Gastroesophageal sphincter (tissue), 4 donors: ENCODE results near the gene CTNNA2. TPM values are rescaled to one million over a fixed set of nuclear protein-coding genes. Genes with fewer than 3 reads are reported as not detected.

Experiments used
- ATAC-seq: fragments of 150-250 bp; one replicate; pipeline ENCODE4 v1.9.1; 2016; ENCODE audit warnings: mild to moderate bottlenecking, moderate library complexity
- H3K27ac ChIP-seq, 4 donors: fragments of 200-600 bp; sonication (generic) in 3 of 4; 1 replicate in 3 of 4; 2 replicates in 1 of 4; pipeline ENCODE4 v1.5.1; 2016 to 2019
- H3K27me3 ChIP-seq: fragments of 200-600 bp; sonication (generic); one replicate; pipeline ENCODE4 v1.5.1; 2019
- H3K36me3 ChIP-seq, 2 donors: fragments of 200-600 bp; sonication (generic); one replicate each; pipeline ENCODE4 v1.5.1; 2019; ENCODE audit warnings: control low read depth in 1 of 2
- H3K4me1 ChIP-seq, 3 donors: fragments of 200-600 bp; sonication (generic); 1 replicate in 2 of 3; 2 replicates in 1 of 3; pipeline ENCODE4 v1.5.1; 2016 to 2019; ENCODE audit warnings: control low read depth in 2 of 3
- H3K4me3 ChIP-seq, 2 donors: fragments of 200-600 bp; sonication (generic); one replicate each; pipeline ENCODE4 v1.5.1; 2019; ENCODE audit warnings: mild to moderate bottlenecking in 1 of 2, moderate library complexity in 1 of 2
- H3K9me3 ChIP-seq, 3 donors: fragments of 200-600 bp; sonication (generic); one replicate each; pipeline ENCODE4 v1.5.1; 2017 to 2019; ENCODE audit warnings: control low read depth in 2 of 3
- EP300 ChIP-seq: sonication (generic); formaldehyde crosslinking; IDR thresholded peaks from one replicate; pipeline ENCODE4 v1.6.1; 2017; ENCODE audit warnings: antibody characterized with exemption, mild to moderate bottlenecking
- POLR2A ChIP-seq, 2 donors: fragments of 450-650 bp; IDR thresholded peaks; one replicate each; pipeline ENCODE4 v1.6.1; 2017; ENCODE audit warnings: antibody characterized with exemption in 2 of 2, mild to moderate bottlenecking in 2 of 2, moderate library complexity in 1 of 2
- POLR2AphosphoS5 ChIP-seq: sonication (generic); formaldehyde crosslinking; IDR thresholded peaks from one replicate; pipeline ENCODE4 v1.6.1; 2017; ENCODE audit warnings: antibody characterized with exemption
- WGBS, 2 donors: methylation state at CpG; one replicate each; pipeline ENCODE4 v1.1.5; 2018; ENCODE audit warnings: low coverage in 1 of 2; 5-methylcytosine and 5-hydroxymethylcytosine counted together
- total RNA-seq, 4 donors: library from RNA; depleted of rRNA; stranded (reverse); fragments of >200 nt; gene quantifications; one replicate each; pipeline ENCODE4 v1.1.0, GENCODE V29; 2016
- TF ChIP-seq, protein P1 (sequence below), 4 experiments: fragments of 200-600 bp in 2 of 4; fragments of 450-650 bp in 2 of 4; sonication (generic) in 1 of 4; IDR thresholded peaks; one replicate each; pipeline ENCODE4 v1.5.1; 2017 to 2019; ENCODE audit warnings: antibody characterized with exemption in 4 of 4, mild to moderate bottlenecking in 2 of 4, moderate library complexity in 2 of 4

CTNNA2 gene
- total RNA-seq, 4 donors from 2014 or later: 0.15 to 4.2 (median 0.68) TPM

DNA sequence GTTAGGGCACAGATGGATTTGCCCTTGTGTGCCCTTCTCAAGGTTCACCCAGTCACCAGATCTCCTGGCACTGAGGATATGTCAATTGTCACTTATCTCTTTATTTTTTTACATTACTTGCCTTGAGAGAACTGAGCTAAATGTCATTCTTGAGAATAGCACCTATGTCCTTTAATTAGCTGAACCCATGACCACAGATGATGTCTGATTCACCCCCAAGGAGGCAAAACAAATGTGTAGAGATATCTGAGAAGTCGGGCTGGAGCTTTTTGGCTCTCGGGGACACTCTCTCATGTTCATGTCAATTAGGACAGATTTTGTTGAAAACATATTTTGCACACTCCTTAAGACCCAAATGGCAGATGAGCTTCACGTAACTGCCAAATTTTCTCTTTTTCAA lies 963.1 kb downstream of the CTNNA2 start:
- H3K4me1 ChIP-seq: no peaks in the 10 kb centered on the region
- WGBS, 2 donors: 63 to 68% methylated on average over 3 of the region's 3 CpGs
- H3K27ac ChIP-seq: no peak overlapping the region
- no peak overlapping the region for H3K4me3 ChIP-seq
- no peak for ATAC-seq
- no peaks in the 10 kb centered on the region for H3K36me3 ChIP-seq
- H3K27me3 ChIP-seq: no peaks in the 10 kb centered on the region
- H3K9me3 ChIP-seq: peaks cover 0 to 2% (median 0%) of the 10 kb centered on the region in 3 donors
- TF ChIP-seq, protein P1, sequence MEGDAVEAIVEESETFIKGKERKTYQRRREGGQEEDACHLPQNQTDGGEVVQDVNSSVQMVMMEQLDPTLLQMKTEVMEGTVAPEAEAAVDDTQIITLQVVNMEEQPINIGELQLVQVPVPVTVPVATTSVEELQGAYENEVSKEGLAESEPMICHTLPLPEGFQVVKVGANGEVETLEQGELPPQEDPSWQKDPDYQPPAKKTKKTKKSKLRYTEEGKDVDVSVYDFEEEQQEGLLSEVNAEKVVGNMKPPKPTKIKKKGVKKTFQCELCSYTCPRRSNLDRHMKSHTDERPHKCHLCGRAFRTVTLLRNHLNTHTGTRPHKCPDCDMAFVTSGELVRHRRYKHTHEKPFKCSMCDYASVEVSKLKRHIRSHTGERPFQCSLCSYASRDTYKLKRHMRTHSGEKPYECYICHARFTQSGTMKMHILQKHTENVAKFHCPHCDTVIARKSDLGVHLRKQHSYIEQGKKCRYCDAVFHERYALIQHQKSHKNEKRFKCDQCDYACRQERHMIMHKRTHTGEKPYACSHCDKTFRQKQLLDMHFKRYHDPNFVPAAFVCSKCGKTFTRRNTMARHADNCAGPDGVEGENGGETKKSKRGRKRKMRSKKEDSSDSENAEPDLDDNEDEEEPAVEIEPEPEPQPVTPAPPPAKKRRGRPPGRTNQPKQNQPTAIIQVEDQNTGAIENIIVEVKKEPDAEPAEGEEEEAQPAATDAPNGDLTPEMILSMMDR (IDR thresholded peaks at IDR 0.05): no peak
- TF ChIP-seq POLR2A (IDR thresholded peaks at IDR 0.05): no peak
- TF ChIP-seq EP300: no peak
- TF ChIP-seq POLR2AphosphoS5: no peak

DNA sequence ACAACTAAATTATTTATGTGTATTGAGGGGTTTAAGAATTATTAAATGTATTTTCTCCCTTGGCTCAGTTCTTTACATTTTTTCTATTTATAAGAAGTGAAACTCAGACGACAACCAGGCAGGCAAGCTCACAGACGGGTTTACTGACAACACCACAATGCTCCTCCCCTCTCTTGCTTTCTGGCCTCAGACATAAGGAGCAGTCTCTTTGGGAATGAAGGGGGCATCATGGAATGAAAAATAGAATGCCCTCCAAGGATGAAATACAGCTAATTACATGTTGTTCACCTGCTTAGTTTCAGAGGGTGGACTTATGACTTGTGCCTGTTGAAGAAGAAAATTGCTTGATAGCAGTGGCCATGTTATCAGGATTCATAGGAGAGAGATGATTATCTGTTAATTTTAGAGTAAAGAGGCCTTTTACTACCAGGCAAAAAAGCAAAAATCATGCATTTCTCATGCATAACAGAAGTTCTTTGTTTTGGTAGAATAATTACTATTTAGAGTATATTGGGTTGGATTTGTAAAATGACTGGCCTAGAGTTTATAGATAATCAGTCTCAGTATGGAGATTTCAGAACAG lies 963.8 kb downstream of the CTNNA2 start:
- Histone ChIP-seq H3K27ac (no peak overlapping the region), H3K4me1 (no peaks in the 10 kb centered on the region), H3K36me3 (no peaks in the 10 kb centered on the region), H3K9me3 (no peaks in the 10 kb centered on the region), H3K4me3 (no peak overlapping the region), H3K27me3 (no peaks in the 10 kb centered on the region)
- TF ChIP-seq, protein P1 (IDR thresholded peaks at IDR 0.05): no peak
- TF ChIP-seq POLR2A (IDR thresholded peaks at IDR 0.05) (no peak), EP300 (no peak), POLR2AphosphoS5 (no peak)
- WGBS, 2 donors: 43 to 76% methylated on average over 2 of the region's 2 CpGs
- ATAC-seq: no peak

DNA sequence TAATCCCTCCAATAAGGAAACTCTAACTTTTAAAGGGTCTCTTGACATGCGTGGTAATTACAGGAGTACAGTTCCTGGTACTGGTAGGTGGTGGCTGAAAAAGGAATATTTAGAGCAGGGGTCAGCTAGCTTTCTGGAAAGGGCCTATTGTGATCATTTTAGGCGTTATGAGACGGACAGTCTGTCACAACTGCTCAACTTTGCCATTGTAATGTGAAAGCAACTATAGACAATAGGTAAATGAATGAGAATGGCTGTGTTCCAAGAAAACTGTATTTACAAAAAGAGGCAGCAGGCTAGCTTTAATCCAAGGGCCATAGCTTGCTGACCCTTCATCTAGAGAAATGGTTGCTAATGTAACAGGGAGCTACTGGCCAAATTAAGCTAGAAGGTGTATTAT lies 969.4 kb downstream of the CTNNA2 start:
- no peaks in the 10 kb centered on the region for H3K36me3 ChIP-seq
- H3K27me3 ChIP-seq: no peaks in the 10 kb centered on the region
- no peak overlapping the region for H3K27ac ChIP-seq
- H3K4me3 ChIP-seq: no peak overlapping the region
- TF ChIP-seq EP300 (no peak), POLR2AphosphoS5 (no peak), POLR2A (IDR thresholded peaks at IDR 0.05) (no peak)
- TF ChIP-seq, protein P1 (IDR thresholded peaks at IDR 0.05): no peak
- ATAC-seq: no peak
- no peaks in the 10 kb centered on the region for H3K4me1 ChIP-seq
- no peaks in the 10 kb centered on the region for H3K9me3 ChIP-seq
- WGBS, 2 donors: 48 to 50% methylated on average over 3 of the region's 3 CpGs

DNA sequence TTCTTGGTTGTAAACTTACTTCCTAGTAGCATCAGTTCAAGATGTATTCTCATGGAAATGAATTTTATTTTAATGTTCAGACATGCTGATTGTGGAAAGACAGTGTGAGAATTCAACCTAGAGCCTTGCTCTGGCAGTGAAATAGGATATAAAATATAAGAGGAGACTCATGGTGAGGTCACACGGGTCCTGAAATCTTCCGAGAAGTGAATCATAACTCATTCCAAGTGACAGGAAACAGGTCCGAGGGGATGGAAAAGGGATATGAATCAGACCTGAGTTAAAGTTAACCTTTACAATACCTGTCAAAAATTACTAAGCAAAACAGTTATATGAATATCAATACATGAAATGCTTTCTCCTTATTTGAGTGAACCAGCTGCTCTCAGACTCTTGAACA lies 976.9 kb downstream of the CTNNA2 start:
- Histone ChIP-seq H3K27ac (no peak overlapping the region), H3K36me3 (no peaks in the 10 kb centered on the region), H3K4me3 (no peak overlapping the region), H3K9me3 (no peaks in the 10 kb centered on the region), H3K27me3 (no peaks in the 10 kb centered on the region), H3K4me1 (no peaks in the 10 kb centered on the region)
- 10 to 11% methylated on average over 3 of the region's 3 CpGs for WGBS, 2 donors
- TF ChIP-seq, protein P1 (IDR thresholded peaks at IDR 0.05): no peak
- TF ChIP-seq EP300 (no peak), POLR2AphosphoS5 (no peak), POLR2A (IDR thresholded peaks at IDR 0.05) (no peak)
- ATAC-seq: no peak

DNA sequence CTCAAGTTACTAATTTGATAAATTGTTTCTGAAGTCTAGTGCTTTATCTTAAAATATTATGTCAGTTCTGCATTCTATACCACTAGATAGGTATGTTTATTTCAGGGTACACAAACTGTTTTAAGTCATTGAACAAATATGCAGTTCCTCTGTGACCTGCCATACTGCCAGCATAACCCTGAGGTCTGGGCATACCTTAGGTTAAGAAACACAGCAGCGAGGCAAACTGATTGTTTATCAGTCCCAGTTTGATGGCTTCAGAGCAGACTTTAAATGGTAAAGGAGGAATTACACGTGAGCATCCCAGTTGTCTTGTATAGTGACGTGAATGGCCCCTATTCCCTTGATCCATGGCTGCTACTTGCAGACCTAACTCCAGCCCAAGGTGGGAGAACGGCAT lies 978.1 kb downstream of the CTNNA2 start:
- H3K36me3 ChIP-seq: no peaks in the 10 kb centered on the region
- no peak for ATAC-seq
- no peaks in the 10 kb centered on the region for H3K27me3 ChIP-seq
- no peak for TF ChIP-seq EP300
- no peak for TF ChIP-seq POLR2A (IDR thresholded peaks at IDR 0.05)
- WGBS, 2 donors: 62 to 88% methylated on average over 2 to 3 of the region's 4 CpGs
- H3K4me3 ChIP-seq: no peak overlapping the region
- H3K27ac ChIP-seq: no peak overlapping the region
- H3K4me1 ChIP-seq: no peaks in the 10 kb centered on the region
- no peaks in the 10 kb centered on the region for H3K9me3 ChIP-seq
